ENCODE data around the gene INSYN2B.

Gene INSYN2B

DNA sequence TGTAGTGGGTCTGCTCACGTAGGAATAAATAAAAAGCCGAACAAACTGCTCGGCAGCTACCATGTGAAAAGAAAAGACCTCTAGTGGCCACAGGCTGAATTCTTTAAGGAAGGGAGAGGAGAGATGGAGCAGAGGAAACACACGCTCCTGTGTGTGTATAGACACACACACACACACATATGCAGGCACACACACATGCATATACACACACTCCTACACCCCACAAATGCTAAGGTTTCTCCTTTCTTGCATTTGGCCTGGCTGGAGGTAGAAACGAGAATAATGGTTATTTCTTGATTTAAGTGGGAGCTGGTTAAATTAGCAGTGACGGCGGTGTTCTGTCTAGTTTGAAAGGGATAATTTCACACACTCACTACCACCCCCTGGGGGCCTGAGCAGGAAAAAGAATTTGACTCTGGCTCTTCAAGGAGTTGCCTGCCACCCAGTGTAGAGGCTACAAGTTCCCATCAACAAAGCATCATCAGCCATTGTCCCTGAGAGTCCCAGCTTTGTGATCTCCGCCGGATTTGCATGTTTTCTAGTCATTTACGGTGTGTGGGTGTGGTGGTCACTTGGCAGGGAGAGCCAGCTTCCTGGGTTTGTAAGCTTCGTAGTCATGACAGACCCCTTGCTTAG is at the start of gene INSYN2B:
Gene INSYN2B, minus strand, starts transcription at position 78 of the 636 bp plus-strand sequence. CDS start 96,597 bp downstream, outside the sequence.
- Histone ChIP-seq H3K4me3 (ENCODE audit: low read depth, low read length) (peak within 1 kb of the TSS; percentile 55), H3K36me3 (ENCODE audit: control insufficient read depth, insufficient read depth, low read length) (no peaks in the 10 kb centered on the region), H3K27ac (ENCODE audit: low read depth, low read length) (peak within 1 kb of the TSS; percentile 7; the same call in 1 of the 2 replicates), H3K9ac (ENCODE audit: low read length) (peak within 1 kb of the TSS; percentile 27), H3K9me3 (ENCODE audit: control insufficient read depth, insufficient read depth, low read depth, low read length) (no peaks in the 10 kb centered on the region), H3K4me1 (ENCODE audit: control insufficient read depth, insufficient read depth, low read length) (peaks cover 44% of the 10 kb centered on the region), H3K27me3 (ENCODE audit: control insufficient read depth, insufficient read depth, low read length) (peaks cover 17% of the 10 kb centered on the region; the same call in 1 of the 2 replicates)

DNA sequence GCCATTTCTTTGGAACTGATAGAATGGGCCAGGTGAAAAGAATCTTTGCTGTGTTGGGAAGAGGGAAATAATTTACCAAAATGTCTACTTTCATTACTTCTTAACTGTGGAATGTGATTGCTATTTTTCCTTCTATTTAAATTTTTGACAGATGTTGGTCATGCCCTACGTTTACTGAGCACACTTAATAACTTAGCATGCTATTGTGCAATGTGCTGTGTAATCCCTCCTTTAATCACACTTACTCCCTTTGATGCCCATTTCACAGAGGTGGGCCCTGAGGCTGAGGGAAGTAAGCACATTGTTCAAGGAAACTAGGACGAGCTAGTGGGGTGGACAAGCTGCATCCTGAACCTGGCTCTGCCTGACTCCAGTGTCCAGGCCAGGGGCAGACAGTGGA is 47.8 kb upstream of the INSYN2B start:
- Histone ChIP-seq H3K4me1 (ENCODE audit: control insufficient read depth, insufficient read depth, low read length) (no peaks in the 10 kb centered on the region), H3K27me3 (ENCODE audit: control insufficient read depth, insufficient read depth, low read length) (no peaks in the 10 kb centered on the region; the same call in 1 of the 2 replicates), H3K27ac (ENCODE audit: low read depth, low read length) (no peak overlapping the region), H3K36me3 (ENCODE audit: control insufficient read depth, insufficient read depth, low read length) (no peaks in the 10 kb centered on the region), H3K9me3 (ENCODE audit: control insufficient read depth, insufficient read depth, low read depth, low read length) (no peaks in the 10 kb centered on the region), H3K9ac (ENCODE audit: low read length) (no peak overlapping the region), H3K4me3 (ENCODE audit: low read depth, low read length) (no peak overlapping the region)

DNA sequence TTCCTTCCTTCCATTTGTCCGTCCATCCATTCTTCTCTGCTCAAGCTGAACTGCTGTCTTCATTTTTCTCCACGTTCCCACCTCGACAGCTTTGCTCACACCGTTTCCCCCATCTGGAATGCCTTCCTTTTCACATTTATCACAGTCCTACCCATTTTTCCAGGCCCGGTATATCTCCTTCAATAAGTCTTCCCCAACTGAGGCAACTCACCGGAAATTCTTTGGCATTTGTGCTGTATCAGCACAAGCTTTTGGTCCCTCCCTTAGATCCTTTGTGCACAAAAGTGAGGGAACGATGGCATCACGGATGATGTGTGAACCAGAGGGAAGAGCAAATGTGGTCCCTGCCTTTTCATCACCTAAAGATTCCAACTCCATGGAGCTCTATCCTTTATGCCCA is 45.6 kb upstream of the INSYN2B start:
- no peaks in the 10 kb centered on the region for H3K4me1 ChIP-seq (ENCODE audit: control insufficient read depth, insufficient read depth, low read length)
- no peaks in the 10 kb centered on the region for H3K36me3 ChIP-seq (ENCODE audit: control insufficient read depth, insufficient read depth, low read length)
- H3K9ac ChIP-seq (ENCODE audit: low read length), result no peak overlapping the region
- no peaks in the 10 kb centered on the region; the same call in 1 of the 2 replicates for H3K27me3 ChIP-seq (ENCODE audit: control insufficient read depth, insufficient read depth, low read length)
- H3K27ac ChIP-seq (ENCODE audit: low read depth, low read length), result no peak overlapping the region
- no peak overlapping the region for H3K4me3 ChIP-seq (ENCODE audit: low read depth, low read length)
- H3K9me3 ChIP-seq (ENCODE audit: control insufficient read depth, insufficient read depth, low read depth, low read length), result no peaks in the 10 kb centered on the region

DNA sequence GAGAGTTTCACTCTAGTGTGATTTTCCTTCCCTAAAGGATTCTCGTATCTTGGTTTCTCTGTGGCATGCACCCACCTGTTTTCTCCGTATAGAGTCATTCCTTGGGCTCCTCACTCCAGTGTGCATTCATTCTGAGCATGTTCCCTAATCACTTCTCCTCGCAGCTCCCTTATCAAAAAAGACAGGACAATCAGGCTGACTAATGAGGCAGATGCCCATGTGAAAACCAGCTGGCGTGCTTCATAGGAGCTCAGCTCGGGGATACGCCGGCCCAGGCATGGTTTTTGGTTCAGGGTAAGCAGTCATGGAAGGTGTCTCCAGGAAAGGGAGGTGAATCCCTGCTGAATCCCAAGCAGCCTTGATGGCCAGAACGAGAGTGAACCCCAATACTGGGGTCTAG is 41.2 kb upstream of the INSYN2B start:
- Histone ChIP-seq H3K9me3 (ENCODE audit: control insufficient read depth, insufficient read depth, low read depth, low read length) (no peaks in the 10 kb centered on the region), H3K4me3 (ENCODE audit: low read depth, low read length) (no peak overlapping the region), H3K27me3 (ENCODE audit: control insufficient read depth, insufficient read depth, low read length) (no peaks in the 10 kb centered on the region; the same call in 1 of the 2 replicates), H3K4me1 (ENCODE audit: control insufficient read depth, insufficient read depth, low read length) (no peaks in the 10 kb centered on the region), H3K9ac (ENCODE audit: low read length) (no peak overlapping the region), H3K36me3 (ENCODE audit: control insufficient read depth, insufficient read depth, low read length) (no peaks in the 10 kb centered on the region), H3K27ac (ENCODE audit: low read depth, low read length) (no peak overlapping the region)

DNA sequence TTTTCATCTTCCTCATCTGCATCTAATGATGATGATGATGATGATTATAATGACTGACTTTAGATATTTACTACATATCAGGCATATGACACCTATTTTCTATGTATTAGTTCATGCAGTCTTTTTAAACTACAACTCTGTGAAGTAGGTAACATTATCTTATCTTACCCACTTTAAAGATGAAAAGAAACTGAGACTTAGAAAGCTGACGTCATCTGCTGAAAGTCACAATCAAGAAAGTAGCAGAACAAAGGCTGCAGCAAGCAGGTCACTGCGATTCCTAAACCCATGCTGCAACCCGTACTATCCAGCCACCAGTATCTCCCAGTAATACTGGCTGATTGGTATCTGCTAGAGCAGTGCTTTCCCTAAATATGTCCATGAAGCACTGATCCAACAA is 40.1 kb upstream of the INSYN2B start:
- Histone ChIP-seq H3K9me3 (ENCODE audit: control insufficient read depth, insufficient read depth, low read depth, low read length) (no peaks in the 10 kb centered on the region), H3K27ac (ENCODE audit: low read depth, low read length) (no peak overlapping the region), H3K4me1 (ENCODE audit: control insufficient read depth, insufficient read depth, low read length) (no peaks in the 10 kb centered on the region), H3K9ac (ENCODE audit: low read length) (no peak overlapping the region), H3K27me3 (ENCODE audit: control insufficient read depth, insufficient read depth, low read length) (no peaks in the 10 kb centered on the region; the same call in 1 of the 2 replicates), H3K4me3 (ENCODE audit: low read depth, low read length) (no peak overlapping the region), H3K36me3 (ENCODE audit: control insufficient read depth, insufficient read depth, low read length) (no peaks in the 10 kb centered on the region)

DNA sequence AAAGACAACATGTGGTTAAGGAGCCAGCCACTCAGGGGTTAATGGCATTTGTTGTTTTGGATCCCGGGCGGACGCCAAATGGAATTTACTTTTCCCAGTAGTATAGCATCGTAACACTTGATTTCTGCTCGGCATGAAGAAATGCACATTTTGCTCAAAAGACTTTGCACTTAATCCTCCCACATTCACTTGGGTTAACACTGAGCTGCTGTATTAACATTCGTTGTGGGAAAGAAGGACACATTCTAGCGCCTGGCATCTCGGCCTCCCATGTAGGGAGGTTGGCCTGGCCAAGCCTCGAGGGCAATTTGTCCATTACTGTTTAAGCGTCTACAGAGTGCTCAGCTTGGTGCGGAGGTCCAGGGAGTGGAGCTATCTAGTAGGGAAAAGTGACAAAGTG is 32.3 kb upstream of the INSYN2B start:
- no peak overlapping the region for H3K4me3 ChIP-seq (ENCODE audit: low read depth, low read length)
- no peaks in the 10 kb centered on the region; the same call in 1 of the 2 replicates for H3K9me3 ChIP-seq (ENCODE audit: control insufficient read depth, insufficient read depth, low read depth, low read length)
- no peak overlapping the region for H3K27ac ChIP-seq (ENCODE audit: low read depth, low read length)
- H3K27me3 ChIP-seq (ENCODE audit: control insufficient read depth, insufficient read depth, low read length), result no peaks in the 10 kb centered on the region
- no peak overlapping the region for H3K9ac ChIP-seq (ENCODE audit: low read length)
- H3K4me1 ChIP-seq (ENCODE audit: control insufficient read depth, insufficient read depth, low read length), result no peaks in the 10 kb centered on the region
- no peaks in the 10 kb centered on the region for H3K36me3 ChIP-seq (ENCODE audit: control insufficient read depth, insufficient read depth, low read length)

DNA sequence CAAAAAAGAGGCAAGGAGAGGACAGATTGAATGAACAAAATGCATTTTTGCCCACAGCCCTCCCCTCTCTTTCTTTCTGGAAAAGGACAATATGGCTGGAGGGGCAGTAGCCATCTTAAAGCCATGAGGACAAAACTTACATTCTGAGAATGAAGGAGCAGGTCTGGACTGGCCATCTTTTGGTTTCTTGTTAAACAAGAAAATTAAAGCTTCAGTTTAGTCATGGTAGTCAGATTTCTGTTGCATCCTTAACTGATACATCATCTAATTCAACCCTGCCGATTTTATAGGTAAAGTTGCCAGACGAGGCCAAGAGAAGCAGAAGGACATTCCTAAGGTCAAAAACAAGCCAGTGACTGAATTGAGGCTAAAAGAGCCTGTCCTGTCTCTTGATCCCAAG is 31.5 kb upstream of the INSYN2B start:
- no peaks in the 10 kb centered on the region; the same call in 1 of the 2 replicates for H3K9me3 ChIP-seq (ENCODE audit: control insufficient read depth, insufficient read depth, low read depth, low read length)
- H3K4me3 ChIP-seq (ENCODE audit: low read depth, low read length), result no peak overlapping the region
- H3K27me3 ChIP-seq (ENCODE audit: control insufficient read depth, insufficient read depth, low read length), result no peaks in the 10 kb centered on the region
- no peak overlapping the region for H3K9ac ChIP-seq (ENCODE audit: low read length)
- H3K27ac ChIP-seq (ENCODE audit: low read depth, low read length), result no peak overlapping the region
- H3K4me1 ChIP-seq (ENCODE audit: control insufficient read depth, insufficient read depth, low read length), result no peaks in the 10 kb centered on the region
- no peaks in the 10 kb centered on the region for H3K36me3 ChIP-seq (ENCODE audit: control insufficient read depth, insufficient read depth, low read length)

DNA sequence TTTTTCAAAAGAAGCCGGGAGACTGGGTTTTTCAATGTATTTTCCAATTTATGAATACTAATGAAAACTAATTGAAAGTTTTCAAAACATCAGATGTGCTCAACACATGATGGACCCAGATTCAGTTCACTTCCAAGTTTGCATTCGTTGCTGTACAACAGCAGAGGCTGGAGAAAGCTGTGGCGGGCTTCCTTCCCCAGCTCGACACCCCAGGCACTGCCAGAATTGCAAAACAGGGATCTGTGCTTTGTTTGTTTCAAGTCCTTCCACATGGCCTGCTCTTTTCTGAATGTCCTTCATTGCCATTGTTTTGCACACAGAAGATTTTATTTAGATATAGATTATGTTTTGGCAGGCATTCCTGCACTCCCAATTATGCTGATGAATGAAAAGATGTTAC is 30.3 kb upstream of the INSYN2B start:
- H3K9me3 ChIP-seq (ENCODE audit: control insufficient read depth, insufficient read depth, low read depth, low read length), result no peaks in the 10 kb centered on the region; the same call in 1 of the 2 replicates
- no peak overlapping the region for H3K4me3 ChIP-seq (ENCODE audit: low read depth, low read length)
- H3K27ac ChIP-seq (ENCODE audit: low read depth, low read length), result no peak overlapping the region
- no peaks in the 10 kb centered on the region for H3K27me3 ChIP-seq (ENCODE audit: control insufficient read depth, insufficient read depth, low read length)
- no peaks in the 10 kb centered on the region; the same call in 1 of the 2 replicates for H3K4me1 ChIP-seq (ENCODE audit: control insufficient read depth, insufficient read depth, low read length)
- H3K36me3 ChIP-seq (ENCODE audit: control insufficient read depth, insufficient read depth, low read length), result no peaks in the 10 kb centered on the region
- no peak overlapping the region for H3K9ac ChIP-seq (ENCODE audit: low read length)

DNA sequence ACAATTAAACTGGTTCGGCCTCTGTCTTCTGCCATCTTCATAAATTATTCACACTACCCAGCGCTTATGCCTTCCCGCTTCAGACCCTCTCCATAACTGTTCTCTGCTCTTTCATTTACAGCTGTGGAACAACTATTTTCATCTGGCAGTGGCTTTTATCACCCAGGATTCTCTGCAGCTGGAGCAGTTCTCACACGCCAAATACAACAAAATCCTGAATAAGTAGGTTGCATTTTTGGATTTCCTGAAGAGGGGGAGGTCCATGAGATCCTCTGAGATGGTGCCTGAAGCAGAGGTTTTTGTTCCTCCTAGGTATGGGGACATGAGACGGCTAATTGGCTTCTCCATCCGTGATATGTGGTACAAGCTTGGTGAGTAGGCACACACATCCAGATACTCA is 28.1 kb upstream of the INSYN2B start:
- H3K9me3 ChIP-seq (ENCODE audit: control insufficient read depth, insufficient read depth, low read depth, low read length), result no peaks in the 10 kb centered on the region
- no peaks in the 10 kb centered on the region; the same call in 1 of the 2 replicates for H3K4me1 ChIP-seq (ENCODE audit: control insufficient read depth, insufficient read depth, low read length)
- no peak overlapping the region for H3K9ac ChIP-seq (ENCODE audit: low read length)
- H3K27me3 ChIP-seq (ENCODE audit: control insufficient read depth, insufficient read depth, low read length), result no peaks in the 10 kb centered on the region
- no peak overlapping the region for H3K4me3 ChIP-seq (ENCODE audit: low read depth, low read length)
- no peaks in the 10 kb centered on the region for H3K36me3 ChIP-seq (ENCODE audit: control insufficient read depth, insufficient read depth, low read length)
- H3K27ac ChIP-seq (ENCODE audit: low read depth, low read length), result no peak overlapping the region

DNA sequence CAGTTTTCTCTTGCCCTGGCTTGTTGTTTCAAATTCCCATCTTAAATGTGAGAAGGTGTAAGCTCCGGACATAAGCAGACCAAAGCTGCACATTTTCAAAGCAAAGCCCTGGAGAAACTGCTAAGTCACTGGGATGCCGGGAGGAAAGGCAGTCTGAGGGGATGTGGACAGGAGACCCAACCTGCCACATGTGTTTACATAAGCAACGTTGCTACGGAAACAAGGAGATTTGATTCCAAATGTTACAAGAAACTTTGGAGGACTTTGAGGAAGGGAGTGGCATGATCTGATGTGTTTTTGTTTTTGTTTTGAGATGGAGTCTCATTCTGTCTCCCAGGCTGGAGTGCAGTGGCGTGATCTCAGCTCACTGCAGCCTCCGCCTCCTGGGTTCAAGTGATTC is 25.7 kb upstream of the INSYN2B start:
- Histone ChIP-seq H3K27ac (ENCODE audit: low read depth, low read length) (no peak overlapping the region), H3K4me3 (ENCODE audit: low read depth, low read length) (no peak overlapping the region), H3K9me3 (ENCODE audit: control insufficient read depth, insufficient read depth, low read depth, low read length) (no peaks in the 10 kb centered on the region), H3K9ac (ENCODE audit: low read length) (no peak overlapping the region), H3K27me3 (ENCODE audit: control insufficient read depth, insufficient read depth, low read length) (no peaks in the 10 kb centered on the region), H3K4me1 (ENCODE audit: control insufficient read depth, insufficient read depth, low read length) (no peaks in the 10 kb centered on the region; the same call in 1 of the 2 replicates), H3K36me3 (ENCODE audit: control insufficient read depth, insufficient read depth, low read length) (no peaks in the 10 kb centered on the region)

DNA sequence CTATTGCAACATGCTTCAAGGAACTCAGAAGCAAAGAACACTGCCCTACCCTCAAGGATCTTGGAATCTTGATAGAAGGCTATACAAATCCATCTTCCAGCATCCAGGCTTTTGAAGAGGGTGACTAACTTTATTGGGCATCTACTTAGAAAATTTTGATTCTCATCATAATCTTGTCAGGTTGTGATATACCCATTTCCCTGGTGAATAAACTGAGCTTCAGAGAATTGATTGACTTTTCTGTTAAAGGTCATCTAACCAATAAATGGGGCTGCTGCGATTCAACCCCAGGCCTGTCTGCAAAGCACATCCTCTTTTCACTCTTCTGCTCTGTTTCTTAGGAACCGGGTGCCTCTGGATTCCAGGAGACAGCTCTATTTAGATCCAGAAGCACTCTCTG is 19.9 kb upstream of the INSYN2B start:
- Histone ChIP-seq H3K9ac (ENCODE audit: low read length) (no peak overlapping the region), H3K27ac (ENCODE audit: low read depth, low read length) (no peak overlapping the region), H3K27me3 (ENCODE audit: control insufficient read depth, insufficient read depth, low read length) (no peaks in the 10 kb centered on the region), H3K4me3 (ENCODE audit: low read depth, low read length) (no peak overlapping the region), H3K4me1 (ENCODE audit: control insufficient read depth, insufficient read depth, low read length) (0 out of 2 replicates have a peak, but pooled peaks cover 2% of the 10 kb centered on the region), H3K36me3 (ENCODE audit: control insufficient read depth, insufficient read depth, low read length) (no peaks in the 10 kb centered on the region), H3K9me3 (ENCODE audit: control insufficient read depth, insufficient read depth, low read depth, low read length) (no peaks in the 10 kb centered on the region)
